Left ventricle myocardium superior (tissue), 1 donor: ENCODE measurements around the gene SNX5. TPM values are rescaled to one million over a fixed set of nuclear protein-coding genes. Genes with fewer than 3 reads are reported as not detected.

ENCODE experiments used
- ATAC-seq: fragments of 200-7000 bp; cut with Tn5 transposase; one replicate; pipeline ENCODE4 v1.9.1; 2020; ENCODE audit warnings: mild to moderate bottlenecking, moderate library complexity
- DNase-seq: peaks from one replicate; pipeline ENCODE4 v3.0.0-alpha.2; 2020
- intact Hi-C: fragments of 100-400 bp; cut with micrococcal nuclease; formaldehyde crosslinking; loops from one replicate; pipeline ENCODE4 v1.11.0; 2022
- total RNA-seq: library from RNA; stranded (reverse); fragmentation: NEBNext Ultra II Directional; extraction: Animal tissue kit (Norgen Biotek cat#: 25700); gene quantifications from one replicate; pipeline ENCODE4 v1.2.1, GENCODE V29; 2021
- donor health status: DM: no; HTN: yes; CAD: no; lungs with severe emphysema.

SNX5 gene
- total RNA-seq, 1 donor from 2014 or later = 40.4 TPM

GRCh38 chr20:17931513-17931912, 37.1 kb downstream of the SNX5 start:
- DNase-seq = no peak
- intact Hi-C loops = no loop called here

DNA sequence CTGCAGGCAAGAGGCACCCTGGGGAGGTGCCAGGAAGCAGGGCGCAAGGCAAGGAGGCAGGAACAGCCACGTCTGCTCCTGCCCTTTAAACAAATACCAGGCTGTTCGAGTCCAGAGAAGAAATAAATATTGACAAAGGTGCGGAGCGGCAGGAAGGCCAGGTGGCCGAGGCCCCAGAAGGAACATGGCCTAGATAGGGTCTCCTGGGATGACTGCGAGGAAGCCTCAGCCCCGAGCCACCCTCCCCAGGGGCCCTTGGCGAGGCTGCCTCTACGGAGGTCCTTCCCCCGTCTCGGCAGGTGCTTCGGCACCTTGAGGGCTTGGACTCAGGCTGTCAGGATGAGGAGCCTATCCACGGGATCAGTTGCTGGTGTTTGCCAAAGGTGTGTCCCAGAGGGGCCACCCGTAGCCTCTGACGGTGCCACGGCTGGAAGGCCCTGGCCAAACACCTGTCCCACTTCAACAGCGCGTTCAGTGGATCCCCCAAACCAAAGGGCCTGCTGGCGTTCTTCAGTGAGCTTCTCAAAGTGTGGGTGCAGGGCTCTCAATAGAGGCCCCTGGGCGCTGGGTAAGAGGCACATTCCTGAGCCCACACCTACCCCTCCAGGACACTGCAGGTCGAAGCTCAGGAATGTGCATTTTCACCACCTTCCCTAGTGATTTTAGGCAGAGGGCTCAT, 39.8 kb downstream of the SNX5 start:
- ATAC-seq (no peak), DNase-seq (no peak)
- intact Hi-C loops = no loop called here

More at GRCh38 chr20:17931513-17931912, 37.1 kb downstream of the SNX5 start:
- ATAC-seq = no peak

DNA sequence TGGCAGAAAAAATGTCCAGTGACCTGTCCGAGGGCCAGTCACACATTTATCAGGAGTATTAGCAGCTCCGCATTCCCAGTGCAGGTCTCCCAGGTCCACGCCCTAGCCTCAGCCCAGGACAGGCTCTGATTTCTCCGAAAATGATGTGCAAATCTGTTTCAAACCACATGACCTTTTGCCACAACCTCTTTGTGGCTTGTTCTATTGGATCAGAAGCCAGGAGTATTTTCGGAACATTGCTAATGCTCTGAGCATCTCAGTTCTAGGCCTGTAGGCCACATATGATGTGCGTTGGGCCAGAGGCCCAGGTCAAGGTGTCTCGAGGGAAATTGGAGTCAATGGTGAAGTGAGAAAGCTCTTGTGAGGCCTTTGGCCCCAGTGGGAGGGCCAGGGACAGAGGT, 40.4 kb downstream of the SNX5 start:
- ATAC-seq (peak; percentile 82), DNase-seq (no peak)
- intact Hi-C loops = no loop called here

GRCh38 chr20:17925940-17926300, 42.7 kb downstream of the SNX5 start:
- no peak for DNase-seq
- ATAC-seq = no peak
- intact Hi-C loops = no loop called here

DNA sequence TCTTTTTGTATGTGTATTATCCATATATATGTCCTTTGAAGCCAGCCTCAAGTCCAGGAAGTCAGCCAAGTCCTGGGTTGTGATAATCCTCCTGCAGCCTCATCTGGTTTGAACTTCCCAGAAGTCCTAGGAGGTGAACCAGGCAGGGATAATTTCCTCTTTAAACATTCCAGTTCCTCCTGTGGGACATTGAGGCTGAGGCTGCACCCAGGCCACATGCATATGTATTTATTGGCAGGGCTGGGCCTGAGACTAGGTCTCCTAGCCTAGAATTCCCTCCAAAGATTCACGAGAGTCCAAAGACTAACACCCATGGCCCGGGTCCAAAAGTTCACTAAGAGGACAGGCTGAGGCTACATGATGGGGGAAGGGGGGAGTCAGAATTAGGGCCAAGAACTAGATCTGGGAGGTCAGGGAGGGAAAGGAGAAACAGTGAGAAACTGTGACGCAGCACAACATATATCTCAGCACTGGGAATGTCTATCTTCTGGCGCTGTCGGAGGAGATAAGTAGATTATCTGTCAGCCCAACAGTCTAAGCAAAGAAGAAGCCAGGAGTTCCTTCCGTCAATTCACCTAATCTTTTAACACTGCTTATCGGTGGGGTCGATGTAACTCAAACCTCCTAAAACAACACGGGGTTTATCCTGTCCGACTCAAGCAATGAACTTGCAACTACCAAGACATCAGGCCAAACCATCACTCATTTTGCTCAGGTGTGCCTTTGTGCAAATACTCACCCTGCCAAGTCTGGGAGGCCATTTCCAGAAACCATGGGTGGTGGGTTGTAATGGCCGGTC, 43.3 kb downstream of the SNX5 start:
- DNase-seq = no peak

DNA sequence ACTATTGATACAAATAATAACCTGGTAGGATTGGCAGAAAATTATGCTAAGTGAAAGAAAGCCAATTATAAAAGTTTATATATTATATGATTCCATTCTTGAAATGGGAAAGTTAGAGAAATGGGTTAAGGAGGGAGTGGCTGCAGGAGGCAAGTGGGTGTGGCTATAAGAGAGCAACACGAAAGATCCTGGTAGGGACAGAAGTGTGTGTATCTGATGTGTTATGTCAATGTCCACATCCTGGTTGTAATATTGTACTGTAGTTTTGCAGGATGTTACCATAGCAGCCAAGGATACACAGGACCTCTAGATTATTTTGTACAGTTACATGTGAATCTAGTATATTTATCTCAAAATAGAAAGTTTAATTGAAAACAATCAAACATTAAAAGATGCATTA, 46.8 kb downstream of the SNX5 start:
- intact Hi-C loops = no loop called here
- ATAC-seq (no peak), DNase-seq (no peak)

More for the DNA sequence above, 43.3 kb downstream of the SNX5 start:
- peak; percentile 23 for ATAC-seq
- intact Hi-C loops = no loop called here

DNA sequence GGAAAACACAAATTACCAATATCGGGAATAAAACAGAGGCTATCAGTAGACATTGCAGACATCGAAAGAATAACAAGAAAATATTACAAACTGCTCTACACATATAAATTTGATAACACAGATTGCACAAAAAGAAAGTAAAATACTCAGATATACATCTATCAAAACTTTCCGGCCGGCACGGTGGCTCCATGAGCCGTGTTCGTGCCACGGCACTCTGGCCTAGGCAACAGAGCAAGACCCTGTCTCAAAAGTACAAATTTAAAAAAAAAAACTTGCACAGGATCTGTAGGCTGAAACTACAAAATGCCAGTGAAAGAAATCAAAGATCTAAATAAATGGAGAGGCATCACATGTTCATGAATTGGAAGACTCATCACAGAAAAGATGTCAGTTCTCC, 49.4 kb downstream of the SNX5 start:
- intact Hi-C loops = no loop called here
- no peak for DNase-seq
- no peak for ATAC-seq

DNA sequence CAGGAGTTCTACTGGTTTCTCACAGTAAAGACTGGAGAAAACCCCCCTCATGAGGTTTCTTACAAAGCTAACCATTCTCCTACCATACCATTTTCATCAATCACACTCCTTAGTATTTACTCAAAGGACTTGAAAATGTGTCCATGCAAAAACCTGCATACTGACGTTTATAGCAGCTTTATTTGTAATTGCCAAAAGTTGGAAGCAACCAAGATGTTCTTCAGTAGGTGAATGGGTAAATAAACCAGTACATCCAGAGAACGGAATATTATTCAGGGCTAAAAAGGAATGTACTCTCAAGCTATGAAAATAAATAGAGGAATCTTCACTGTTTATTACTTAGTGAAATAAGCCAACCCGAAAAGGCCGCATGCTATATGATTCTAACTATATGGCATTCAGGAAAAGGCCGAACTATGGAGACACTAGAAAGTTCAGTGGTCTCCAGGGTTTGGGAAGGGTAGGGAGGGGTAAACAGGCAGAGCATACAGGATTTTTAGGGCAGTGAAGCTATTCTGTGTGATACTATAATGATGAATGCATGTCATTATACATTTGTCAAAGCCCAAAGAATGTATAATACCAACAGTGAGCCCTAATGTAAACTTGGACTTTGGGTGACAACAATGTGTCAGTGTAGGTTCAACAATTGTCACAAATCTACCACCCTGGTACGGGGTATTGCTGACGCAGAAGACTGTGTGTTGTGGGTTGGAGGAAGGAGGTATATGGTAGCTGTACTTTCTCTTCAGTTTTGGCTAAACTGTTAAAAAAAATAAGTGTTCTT, 50.6 kb downstream of the SNX5 start:
- no peak for ATAC-seq
- intact Hi-C loops = no loop called here
- no peak for DNase-seq

- ATAC-seq = peak; percentile 47
- intact Hi-C loops = no loop called here
- no peak for DNase-seq
Observed at GRCh38 chr20:17916433-17916891, 52.1 kb downstream of the SNX5 start.

DNA sequence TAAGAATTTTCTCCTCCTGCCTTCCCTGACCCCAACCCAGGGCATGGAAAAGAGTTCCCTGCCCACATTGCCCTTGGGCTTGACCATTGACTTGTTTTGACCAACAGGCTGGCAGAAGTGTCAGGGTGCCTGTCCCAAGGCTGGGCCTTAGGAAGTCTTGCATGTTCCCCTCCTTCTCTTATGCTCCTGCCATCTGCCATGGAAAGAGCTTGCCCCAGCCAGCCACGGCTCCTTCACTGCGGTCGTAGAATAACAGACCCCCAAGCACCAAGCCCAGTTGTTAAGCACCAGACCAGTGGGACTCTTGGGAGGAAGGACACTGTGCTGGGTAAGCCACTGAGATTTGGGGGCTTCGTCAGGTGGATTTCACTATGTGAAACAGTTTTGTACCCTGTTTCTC, 53.6 kb downstream of the SNX5 start:
- ATAC-seq (no peak), DNase-seq (no peak)
- intact Hi-C loops = no loop called here

DNA sequence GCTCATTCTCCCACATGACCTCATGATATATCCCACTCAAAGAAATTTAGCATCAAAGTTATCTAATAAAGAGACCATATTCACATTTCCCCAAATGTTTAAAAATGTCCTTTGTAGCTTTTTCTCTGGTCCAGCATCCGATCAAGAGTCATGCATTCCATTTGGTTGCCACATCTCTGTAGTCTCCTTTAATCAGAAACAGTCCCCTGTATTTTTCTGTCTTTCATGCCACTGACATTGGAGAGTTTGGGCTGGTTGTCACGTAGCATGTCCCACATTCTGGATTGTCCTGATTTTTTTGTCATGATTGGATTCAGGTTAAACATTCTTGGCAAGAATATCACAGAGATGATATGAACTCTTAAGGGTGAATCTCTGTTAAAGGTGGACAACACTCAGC, 55.7 kb downstream of the SNX5 start:
- intact Hi-C loops = no loop called here
- no peak for ATAC-seq

GRCh38 chr20:17911927-17912326, 56.7 kb downstream of the SNX5 start:
- DNase-seq = no peak
- ATAC-seq = no peak
- intact Hi-C loops = no loop called here

More for the DNA sequence above, 55.7 kb downstream of the SNX5 start:
- DNase-seq = no peak

- intact Hi-C loops = no loop called here
- no peak for DNase-seq
- peak; percentile 91 for ATAC-seq
Observed at GRCh38 chr20:17910828-17911294, 57.7 kb downstream of the SNX5 start.

GRCh38 chr20:17909869-17910321, 58.7 kb downstream of the SNX5 start:
- ATAC-seq (peak; percentile 28), DNase-seq (no peak)
- intact Hi-C loops = no loop called here

DNA sequence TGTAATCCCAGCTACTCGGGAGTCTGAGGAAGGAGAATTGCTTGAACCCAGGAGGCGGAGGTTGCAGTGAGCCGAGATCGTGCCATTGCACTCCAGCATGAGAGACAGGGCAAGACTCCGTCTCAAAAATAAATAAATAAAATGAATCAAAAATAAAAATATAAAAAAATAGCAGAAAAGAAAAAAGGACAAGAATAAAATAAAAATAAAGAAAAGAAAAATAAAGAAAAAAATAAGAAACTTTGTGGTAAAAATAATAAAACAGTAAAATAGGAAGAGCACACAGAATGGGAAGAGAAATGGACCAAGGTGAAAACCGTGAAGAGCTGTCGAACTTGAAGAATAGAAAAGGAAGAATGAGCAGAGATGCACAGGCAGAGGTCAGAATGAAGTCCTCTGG, 63.0 kb downstream of the SNX5 start:
- intact Hi-C loops = no loop called here
- ATAC-seq (no peak), DNase-seq (no peak)

DNA sequence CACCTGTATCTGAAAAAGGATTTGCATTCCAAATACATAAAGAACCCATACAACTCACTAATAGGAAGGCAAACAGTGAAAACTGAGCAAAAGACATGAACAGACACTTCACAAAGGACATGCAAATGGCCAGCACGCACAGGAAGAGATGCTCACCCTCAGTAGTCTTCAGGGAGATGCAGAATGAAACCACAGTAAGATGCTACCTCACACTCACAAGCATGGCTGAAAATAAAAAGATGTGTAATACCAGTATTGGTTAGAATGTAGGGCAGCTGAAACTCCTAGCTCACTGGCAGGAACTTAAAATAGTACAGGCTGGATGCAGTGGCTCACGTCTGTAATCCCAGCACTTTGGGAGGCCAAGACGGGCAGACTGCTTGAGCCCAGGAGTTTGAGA, 64.6 kb downstream of the SNX5 start:
- intact Hi-C loops = no loop called here
- DNase-seq (no peak), ATAC-seq (no peak)

- ATAC-seq = no peak
- intact Hi-C loops = no loop called here
- DNase-seq = no peak
Observed at GRCh38 chr20:17902531-17903083, 66.0 kb downstream of the SNX5 start.

DNA sequence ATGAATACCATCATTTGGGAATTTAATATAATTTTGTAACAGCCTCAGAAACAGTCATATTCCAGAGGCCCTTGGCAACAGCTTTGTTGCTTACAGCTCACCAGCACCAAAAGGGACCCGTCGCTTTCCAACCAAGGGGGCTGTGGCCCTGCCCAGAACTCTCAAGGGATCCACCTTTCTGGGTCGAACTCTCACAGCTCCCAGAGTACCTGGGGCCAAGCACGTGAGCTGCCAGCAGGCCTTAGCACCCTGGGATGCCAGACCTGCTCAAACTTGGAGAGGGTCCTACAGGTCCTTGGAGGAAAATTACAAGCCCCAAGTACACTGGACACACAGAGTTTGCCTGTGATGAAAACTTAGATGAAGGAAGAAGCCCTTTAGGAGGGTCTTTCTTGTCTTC, 66.6 kb downstream of the SNX5 start:
- intact Hi-C loops = no loop called here
- DNase-seq (no peak), ATAC-seq (no peak)

- intact Hi-C loops = loop anchor here (5.0 kb wide), 2 partner anchors 216 to 391 kb away; partner anchors contain the start of gene RRBP1
- ATAC-seq (peak; percentile 59), DNase-seq (peak; percentile 62)
Observed at GRCh38 chr20:17898548-17898994, 70.0 kb downstream of the SNX5 start.
